HepG2 (cell line): ENCODE measurements around the gene NEMF. TPM values are rescaled to one million over a fixed set of nuclear protein-coding genes. Genes with fewer than 3 reads are reported as not detected.

ENCODE experiments used
- BRD4 ChIP-seq: sonication (generic); formaldehyde crosslinking; IDR thresholded peaks from 2 replicates; pipeline ENCODE4 v1.4.0; 2020; ENCODE audit warnings: missing genetic modification reagents
- CBX2 ChIP-seq, 2 experiments: fragments of 200-600 bp in 1 of 2; sonication (generic); formaldehyde crosslinking in 1 of 2; IDR thresholded peaks; 2 replicates each; pipeline versions ENCODE4 v1.7.0 to v1.8.1; 2018 to 2022; ENCODE audit warnings: low read depth in 2 of 2, low read length in 1 of 2, mild to moderate bottlenecking in 1 of 2, missing genetic modification reagents in 1 of 2
- DPF2 ChIP-seq: sonication (generic); formaldehyde crosslinking; IDR thresholded peaks from 2 replicates; pipeline ENCODE4 v1.4.0; 2020; ENCODE audit warnings: mild to moderate bottlenecking, low read depth, missing genetic modification reagents, borderline replicate concordance
- GPN1 ChIP-seq: sonication (generic); formaldehyde crosslinking; IDR thresholded peaks from 2 replicates; pipeline ENCODE4 v1.5.1; 2020; ENCODE audit warnings: missing genetic modification reagents, borderline replicate concordance
- HOXA9 ChIP-seq: sonication (generic); formaldehyde crosslinking; IDR thresholded peaks from 2 replicates; pipeline ENCODE4 v1.8.1; 2022; ENCODE audit warnings: missing genetic modification reagents, mild to moderate bottlenecking, moderate library complexity, borderline replicate concordance
- MAFF ChIP-seq: IDR thresholded peaks from 2 replicates; pipeline ENCODE4 v1.6.1; 2011; ENCODE audit warnings: low read depth, low read length, improper control_type of control experiment
- MAFG ChIP-seq: sonication (generic); formaldehyde crosslinking; IDR thresholded peaks from 2 replicates; pipeline ENCODE4 v1.5.1; 2020; ENCODE audit warnings: mild to moderate bottlenecking, missing genetic modification reagents
- MYNN ChIP-seq: sonication (generic); formaldehyde crosslinking; IDR thresholded peaks from 2 replicates; pipeline ENCODE4 v1.4.0; 2020; ENCODE audit warnings: mild to moderate bottlenecking, low read depth, missing genetic modification reagents
- NFATC3 ChIP-seq: sonication (generic); formaldehyde crosslinking; IDR thresholded peaks from 2 replicates; pipeline ENCODE4 v1.5.1; 2020; ENCODE audit warnings: mild to moderate bottlenecking, missing genetic modification reagents
- SMARCC2 ChIP-seq: fragments of 450-650 bp; IDR thresholded peaks from 2 replicates; pipeline ENCODE4 v1.6.1; 2017; ENCODE audit warnings: antibody characterized with exemption, mild to moderate bottlenecking
- SRSF4 ChIP-seq: fragments of 200-400 bp; formaldehyde crosslinking; IDR thresholded peaks from one replicate; pipeline ENCODE4 v1.6.1; 2018; ENCODE audit warnings: mild to moderate bottlenecking, low read depth, low read length, moderate library complexity; ENCODE audit not compliant: poor library complexity, severe bottlenecking
- ZFP36 ChIP-seq: fragments of 150-350 bp; IDR thresholded peaks from 2 replicates; pipeline ENCODE4 v1.6.1; 2018; ENCODE audit warnings: borderline replicate concordance, low read length, low read depth; ENCODE audit not compliant: partially characterized antibody
- ZIK1 ChIP-seq: sonication (generic); formaldehyde crosslinking; IDR thresholded peaks from 2 replicates; pipeline ENCODE4 v1.5.0; 2020; ENCODE audit warnings: mild to moderate bottlenecking, low read depth, missing genetic modification reagents, borderline replicate concordance
- ZNF598 ChIP-seq: sonication (generic); formaldehyde crosslinking; IDR thresholded peaks from 2 replicates; pipeline ENCODE4 v1.5.1; 2020; ENCODE audit warnings: mild to moderate bottlenecking, missing genetic modification reagents, borderline replicate concordance
- ZNF776 ChIP-seq: sonication (generic); formaldehyde crosslinking; IDR thresholded peaks from 2 replicates; pipeline ENCODE4 v1.4.0; 2020; ENCODE audit warnings: mild to moderate bottlenecking, missing genetic modification reagents
- ZNF841 ChIP-seq: sonication (generic); formaldehyde crosslinking; IDR thresholded peaks from 2 replicates; pipeline ENCODE4 v1.8.1; 2023; ENCODE audit warnings: missing genetic modification reagents, borderline replicate concordance
- ZSCAN9 ChIP-seq: IDR thresholded peaks from 2 replicates; pipeline ENCODE4 v1.6.1; 2016; ENCODE audit warnings: borderline replicate concordance
- polyA plus RNA-seq, 8 experiments: library from polyadenylated mRNA; depleted of rRNA in 3 of 8; stranded (reverse) in 7 of 8; unstranded in 1 of 8; fragments of >200 nt; fragmentation: Illumina TruSeq in 4 of 8; extraction: Trizol in 4 of 8; gene quantifications; 2 replicates each; pipeline versions ENCODE4 v1.2.1 to v1.2.3, GENCODE V29; 2011 to 2016; ENCODE audit warnings: low read depth in 4 of 8, missing spikeins in 1 of 8, mixed read lengths in 1 of 8; ENCODE audit not compliant: insufficient read depth in 1 of 8
- total RNA-seq, 5 experiments: library from RNA; depleted of rRNA; stranded (reverse); fragments of >200 nt; fragmentation: Illumina TruSeq; extraction: Trizol; gene quantifications; 2 replicates each; pipeline ENCODE4 v1.2.3, GENCODE V29; 2016; ENCODE audit warnings: low read depth in 1 of 5
- TF ChIP-seq, protein P1 (sequence below): sonication (generic); formaldehyde crosslinking; IDR thresholded peaks from 2 replicates; pipeline ENCODE4 v1.8.0; 2022; ENCODE audit warnings: low read depth, missing genetic modification reagents
- TF ChIP-seq, protein P2 (sequence below): sonication (generic); formaldehyde crosslinking; IDR thresholded peaks from 2 replicates; pipeline ENCODE4 v1.4.0; 2020; ENCODE audit warnings: missing genetic modification reagents
- TF ChIP-seq, protein P3 (sequence below): sonication (generic); formaldehyde crosslinking; IDR thresholded peaks from 2 replicates; pipeline ENCODE4 v1.4.0; 2020; ENCODE audit warnings: missing genetic modification reagents, mild to moderate bottlenecking, borderline replicate concordance

NEMF gene
- total and polyA plus RNA-seq, 2 of the 13 experiments (the other 11 are each of a cell fraction or from before 2014, with no cell fraction given) = 21.3 to 57.9 TPM

DNA sequence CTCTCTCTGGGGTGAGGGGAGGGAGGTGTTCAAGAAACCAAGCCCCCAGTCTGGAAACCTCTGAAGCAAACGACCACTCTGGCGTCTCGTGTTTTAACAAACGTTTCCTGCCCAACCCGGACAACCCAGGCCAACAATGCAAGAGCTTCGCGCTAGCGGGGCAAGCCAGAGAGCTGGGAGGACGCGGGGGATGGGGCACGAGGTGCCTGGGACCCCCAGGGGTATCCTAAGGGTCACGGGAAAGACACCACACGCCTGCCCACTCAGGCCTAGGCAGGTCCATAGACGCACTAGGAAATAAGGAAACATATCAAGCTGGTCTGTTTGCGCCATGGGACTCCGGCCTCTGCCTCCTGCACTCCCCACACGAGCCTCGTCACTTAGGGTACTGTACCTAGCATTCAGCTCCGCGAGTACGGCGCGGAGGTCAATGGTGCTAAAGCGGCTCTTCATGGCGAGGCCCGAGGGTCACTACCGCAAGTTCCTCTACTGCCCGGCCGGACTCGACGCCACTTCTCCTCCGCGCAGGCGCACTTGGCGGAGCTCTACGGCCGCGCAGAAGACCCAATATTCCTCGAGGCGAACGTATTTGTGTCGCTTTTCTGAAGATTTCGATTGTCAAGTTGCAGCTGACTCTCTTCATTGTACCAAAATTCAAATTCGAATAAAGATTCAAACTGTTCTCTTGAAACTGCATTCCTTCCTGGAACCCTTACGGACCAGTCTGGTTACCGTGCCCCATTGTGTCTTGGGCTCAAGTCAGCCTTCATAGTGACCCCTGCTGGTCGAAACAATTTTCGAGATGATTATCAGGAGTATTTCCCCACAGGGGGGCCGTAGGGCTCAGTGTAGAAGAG is at the start of gene NEMF (continued):
- TF ChIP-seq HOXA9 (CRISPR knock-in tag) = no peak; the same call in 1 of the 2 replicates
- TF ChIP-seq ZFP36 = no peak
- TF ChIP-seq ZIK1 (CRISPR knock-in tag) = no peak
- TF ChIP-seq DPF2 (CRISPR knock-in tag) = no peak
- TF ChIP-seq, protein P1, sequence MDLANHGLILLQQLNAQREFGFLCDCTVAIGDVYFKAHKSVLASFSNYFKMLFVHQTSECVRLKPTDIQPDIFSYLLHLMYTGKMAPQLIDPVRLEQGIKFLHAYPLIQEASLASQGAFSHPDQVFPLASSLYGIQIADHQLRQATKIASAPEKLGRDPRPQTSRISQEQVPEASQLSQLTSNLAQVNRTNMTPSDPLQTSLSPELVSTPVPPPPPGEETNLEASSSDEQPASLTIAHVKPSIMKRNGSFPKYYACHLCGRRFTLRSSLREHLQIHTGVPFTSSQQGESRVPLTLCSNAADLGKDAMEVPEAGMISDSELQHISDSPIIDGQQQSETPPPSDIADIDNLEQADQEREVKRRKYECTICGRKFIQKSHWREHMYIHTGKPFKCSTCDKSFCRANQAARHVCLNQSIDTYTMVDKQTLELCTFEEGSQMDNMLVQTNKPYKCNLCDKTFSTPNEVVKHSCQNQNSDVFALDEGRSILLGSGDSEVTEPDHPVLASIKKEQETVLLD = no peak
- no peak for TF ChIP-seq MAFG (CRISPR knock-in tag)
- 0 out of 2 replicates have a peak, but pooled peaks have one; percentile 65 for TF ChIP-seq BRD4 (CRISPR knock-in tag)
- TF ChIP-seq, protein P2, sequence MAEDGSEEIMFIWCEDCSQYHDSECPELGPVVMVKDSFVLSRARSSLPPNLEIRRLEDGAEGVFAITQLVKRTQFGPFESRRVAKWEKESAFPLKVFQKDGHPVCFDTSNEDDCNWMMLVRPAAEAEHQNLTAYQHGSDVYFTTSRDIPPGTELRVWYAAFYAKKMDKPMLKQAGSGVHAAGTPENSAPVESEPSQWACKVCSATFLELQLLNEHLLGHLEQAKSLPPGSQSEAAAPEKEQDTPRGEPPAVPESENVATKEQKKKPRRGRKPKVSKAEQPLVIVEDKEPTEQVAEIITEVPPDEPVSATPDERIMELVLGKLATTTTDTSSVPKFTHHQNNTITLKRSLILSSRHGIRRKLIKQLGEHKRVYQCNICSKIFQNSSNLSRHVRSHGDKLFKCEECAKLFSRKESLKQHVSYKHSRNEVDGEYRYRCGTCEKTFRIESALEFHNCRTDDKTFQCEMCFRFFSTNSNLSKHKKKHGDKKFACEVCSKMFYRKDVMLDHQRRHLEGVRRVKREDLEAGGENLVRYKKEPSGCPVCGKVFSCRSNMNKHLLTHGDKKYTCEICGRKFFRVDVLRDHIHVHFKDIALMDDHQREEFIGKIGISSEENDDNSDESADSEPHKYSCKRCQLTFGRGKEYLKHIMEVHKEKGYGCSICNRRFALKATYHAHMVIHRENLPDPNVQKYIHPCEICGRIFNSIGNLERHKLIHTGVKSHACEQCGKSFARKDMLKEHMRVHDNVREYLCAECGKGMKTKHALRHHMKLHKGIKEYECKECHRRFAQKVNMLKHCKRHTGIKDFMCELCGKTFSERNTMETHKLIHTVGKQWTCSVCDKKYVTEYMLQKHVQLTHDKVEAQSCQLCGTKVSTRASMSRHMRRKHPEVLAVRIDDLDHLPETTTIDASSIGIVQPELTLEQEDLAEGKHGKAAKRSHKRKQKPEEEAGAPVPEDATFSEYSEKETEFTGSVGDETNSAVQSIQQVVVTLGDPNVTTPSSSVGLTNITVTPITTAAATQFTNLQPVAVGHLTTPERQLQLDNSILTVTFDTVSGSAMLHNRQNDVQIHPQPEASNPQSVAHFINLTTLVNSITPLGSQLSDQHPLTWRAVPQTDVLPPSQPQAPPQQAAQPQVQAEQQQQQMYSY (CRISPR knock-in tag) = no peak
- TF ChIP-seq GPN1 (CRISPR knock-in tag) = no peak
- no peak for TF ChIP-seq SRSF4
- TF ChIP-seq ZNF841 = no peak
- TF ChIP-seq MYNN = no peak
- TF ChIP-seq, protein P3, sequence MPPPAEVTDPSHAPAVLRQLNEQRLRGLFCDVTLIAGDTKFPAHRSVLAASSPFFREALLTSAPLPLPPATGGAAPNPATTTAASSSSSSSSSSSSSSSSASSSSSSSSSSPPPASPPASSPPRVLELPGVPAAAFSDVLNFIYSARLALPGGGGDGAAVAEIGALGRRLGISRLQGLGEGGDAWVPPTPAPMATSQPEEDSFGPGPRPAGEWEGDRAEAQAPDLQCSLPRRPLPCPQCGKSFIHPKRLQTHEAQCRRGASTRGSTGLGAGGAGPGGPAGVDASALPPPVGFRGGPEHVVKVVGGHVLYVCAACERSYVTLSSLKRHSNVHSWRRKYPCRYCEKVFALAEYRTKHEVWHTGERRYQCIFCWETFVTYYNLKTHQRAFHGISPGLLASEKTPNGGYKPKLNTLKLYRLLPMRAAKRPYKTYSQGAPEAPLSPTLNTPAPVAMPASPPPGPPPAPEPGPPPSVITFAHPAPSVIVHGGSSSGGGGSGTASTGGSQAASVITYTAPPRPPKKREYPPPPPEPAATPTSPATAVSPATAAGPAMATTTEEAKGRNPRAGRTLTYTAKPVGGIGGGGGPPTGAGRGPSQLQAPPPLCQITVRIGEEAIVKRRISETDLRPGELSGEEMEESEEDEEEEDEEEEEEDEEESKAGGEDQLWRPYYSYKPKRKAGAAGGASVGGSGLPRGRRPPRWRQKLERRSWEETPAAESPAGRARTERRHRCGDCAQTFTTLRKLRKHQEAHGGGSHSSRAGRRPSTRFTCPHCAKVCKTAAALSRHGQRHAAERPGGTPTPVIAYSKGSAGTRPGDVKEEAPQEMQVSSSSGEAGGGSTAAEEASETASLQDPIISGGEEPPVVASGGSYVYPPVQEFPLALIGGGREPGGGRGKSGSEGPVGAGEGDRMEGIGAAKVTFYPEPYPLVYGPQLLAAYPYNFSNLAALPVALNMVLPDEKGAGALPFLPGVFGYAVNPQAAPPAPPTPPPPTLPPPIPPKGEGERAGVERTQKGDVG (CRISPR knock-in tag) = no peak; the same call in 1 of the 2 replicates
- no peak for TF ChIP-seq CBX2 (IDR thresholded peaks at IDR 0.05; ENCODE audit: low read depth, low read length)
- TF ChIP-seq CBX2 (CRISPR knock-in tag; IDR thresholded peaks at IDR 0.05; ENCODE audit: low read depth) = no peak
- TF ChIP-seq ZSCAN9 (CRISPR knock-in tag) = no peak
- TF ChIP-seq MAFF = no peak
- TF ChIP-seq ZNF598 (CRISPR knock-in tag) = peak; percentile 91; the same call in 1 of the 2 replicates
- no peak for TF ChIP-seq SMARCC2
- TF ChIP-seq ZNF776 (CRISPR knock-in tag) = peak; percentile 65; the same call in 1 of the 2 replicates
- no peak for TF ChIP-seq NFATC3 (CRISPR knock-in tag)
